Bone marrow (tissue), 2 donors: ENCODE data around the gene CDH4.
"Not testable (repeated sequence)": the region's sequence is repeated elsewhere in the genome, so short reads cannot be mapped to it uniquely, and the experiment has no call there.

Experiments used
- DNase-seq, 2 donors: peaks; one replicate each; lab custom pipeline; 2025; lab: John Stamatoyannopoulos, UW

CDH4 gene

GRCh38 chr20:61965606-61966491, 713.8 kb downstream of the CDH4 start:
- no peak for DNase-seq

- DNase-seq, result no peak
Observed at GRCh38 chr20:61966492-61967244, 714.6 kb downstream of the CDH4 start.

GRCh38 chr20:61967300-61967699, 715.2 kb downstream of the CDH4 start:
- no peak for DNase-seq

- DNase-seq, result no peak
Observed at GRCh38 chr20:61968036-61968810, 716.2 kb downstream of the CDH4 start.

GRCh38 chr20:61968932-61969331, 716.9 kb downstream of the CDH4 start:
- no peak for DNase-seq

- no peak for DNase-seq
Observed at GRCh38 chr20:61969806-61970205, 717.7 kb downstream of the CDH4 start.

- no peak for DNase-seq
Observed at GRCh38 chr20:61970357-61970756, 718.3 kb downstream of the CDH4 start.

- DNase-seq, result not testable (repeated sequence)
Observed at GRCh38 chr20:61971595-61971994, 719.5 kb downstream of the CDH4 start.

- DNase-seq, result no peak
Observed at GRCh38 chr20:61972636-61973508, 720.8 kb downstream of the CDH4 start.

- no peak for DNase-seq
Observed at GRCh38 chr20:61973515-61974356, 721.7 kb downstream of the CDH4 start.

- DNase-seq, result no peak
Observed at GRCh38 chr20:61974357-61974665, 722.2 kb downstream of the CDH4 start.

- no peak for DNase-seq
Observed at GRCh38 chr20:61975407-61976129, 723.5 kb downstream of the CDH4 start.

- no peak for DNase-seq
Observed at GRCh38 chr20:61976263-61976643, 724.2 kb downstream of the CDH4 start.

GRCh38 chr20:61976644-61977418, 724.8 kb downstream of the CDH4 start:
- no peak for DNase-seq

GRCh38 chr20:61977419-61977786, 725.3 kb downstream of the CDH4 start:
- no peak for DNase-seq

GRCh38 chr20:61978491-61978890, 726.4 kb downstream of the CDH4 start:
- no peak for DNase-seq

GRCh38 chr20:61979090-61979489, 727.0 kb downstream of the CDH4 start:
- DNase-seq, result no peak

- DNase-seq, result no peak
Observed at GRCh38 chr20:61979701-61980635, 727.9 kb downstream of the CDH4 start.
